GM18517 (cell line): ENCODE results near the gene CLK4.

Experiments used
- ATAC-seq: cut with Tn5 transposase; IDR thresholded peaks from one replicate; pipeline ENCODE4 v1.9.1; 2021; ENCODE audit warnings: mild to moderate bottlenecking, moderate library complexity; ENCODE audit not compliant: unreplicated experiment

CLK4 gene

GRCh38 chr5:178637356-178638074 lies 10.7 kb upstream of the CLK4 start:
- no peak for ATAC-seq

- ATAC-seq = no peak
These were observed 5.4 kb upstream of the CLK4 start for GRCh38 chr5:178632285-178632684.

- ATAC-seq = no peak
These were observed 4.1 kb upstream of the CLK4 start for GRCh38 chr5:178630951-178631350.

GRCh38 chr5:178630475-178630930 lies 3.7 kb upstream of the CLK4 start:
- ATAC-seq = no peak

GRCh38 chr5:178627259-178627598 lies 379 bp upstream of the CLK4 start:
- no peak for ATAC-seq

GRCh38 chr5:178625679-178626483 lies 969 bp downstream of the CLK4 start:
- ATAC-seq = peak; percentile 28

- ATAC-seq = no peak
These were observed 2.0 kb downstream of the CLK4 start for GRCh38 chr5:178624631-178625546.

- no peak for ATAC-seq
These were observed 4.1 kb downstream of the CLK4 start for GRCh38 chr5:178622679-178623247.

GRCh38 chr5:178619390-178619789 lies 7.5 kb downstream of the CLK4 start:
- ATAC-seq = no peak

GRCh38 chr5:178612299-178612698 lies 14.6 kb downstream of the CLK4 start:
- no peak for ATAC-seq

GRCh38 chr5:178606269-178606668 lies 20.6 kb downstream of the CLK4 start:
- no peak for ATAC-seq

- ATAC-seq = no peak
These were observed 21.1 kb downstream of the CLK4 start for GRCh38 chr5:178605788-178606187.

GRCh38 chr5:178602752-178603151 lies 24.1 kb downstream of the CLK4 start:
- no peak for ATAC-seq

GRCh38 chr5:178595750-178596149 lies 31.1 kb downstream of the CLK4 start:
- ATAC-seq = no peak

- ATAC-seq = no peak
These were observed 31.7 kb downstream of the CLK4 start for GRCh38 chr5:178595150-178595549.

GRCh38 chr5:178590924-178591423 lies 35.9 kb downstream of the CLK4 start:
- no peak for ATAC-seq

GRCh38 chr5:178590141-178590923 lies 36.5 kb downstream of the CLK4 start, which contains the start of gene COL23A1:
Gene COL23A1, minus strand, starts transcription at chr5:178590393.
- ATAC-seq = no peak

- no peak for ATAC-seq
These were observed 37.4 kb downstream of the CLK4 start for GRCh38 chr5:178589180-178590140.

GRCh38 chr5:178588769-178589168 lies 38.1 kb downstream of the CLK4 start:
- ATAC-seq = no peak
